Endothelial cell of umbilical vein (primary cell): ENCODE data around the gene SRGAP3.

Source experiments
- FOS ChIP-seq: IDR thresholded peaks from 2 replicates; pipeline ENCODE4 v1.6.1; 2011; ENCODE audit warnings: mild to moderate bottlenecking, low read length, moderate library complexity, borderline replicate concordance; ENCODE audit not compliant: insufficient read depth
- JUN ChIP-seq: IDR thresholded peaks from 2 replicates; pipeline ENCODE4 v1.6.1; 2011; ENCODE audit warnings: borderline replicate concordance, low read depth; ENCODE audit not compliant: insufficient read length, insufficient read depth
- MYC ChIP-seq: IDR thresholded peaks from one replicate; pipeline ENCODE4 v1.6.1; 2011; ENCODE audit warnings: mild to moderate bottlenecking, low read depth, low read length
- POLR2AphosphoS5 ChIP-seq: IDR thresholded peaks from 2 replicates; pipeline ENCODE4 v1.6.1; 2012; ENCODE audit warnings: low read depth, mild to moderate bottlenecking, control low read depth, low read length, moderate library complexity; ENCODE audit not compliant: insufficient read depth
- TF ChIP-seq, protein P1 (sequence below), 2 donors: IDR thresholded peaks; 1 replicate in 1 of 2; 2 replicates in 1 of 2; pipeline ENCODE4 v1.5.1; 2011; ENCODE audit warnings: low read length in 2 of 2, mild to moderate bottlenecking in 2 of 2, moderate library complexity in 2 of 2, control low read depth in 1 of 2, inconsistent platforms in 1 of 2, low read depth in 1 of 2; ENCODE audit not compliant: insufficient read depth in 1 of 2; ENCODE audit errors: extremely low read depth in 1 of 2
- TF ChIP-seq, protein P2 (sequence below): IDR thresholded peaks from 2 replicates; pipeline ENCODE4 v1.6.1; 2011; ENCODE audit not compliant: insufficient read depth, insufficient read length

DNA sequence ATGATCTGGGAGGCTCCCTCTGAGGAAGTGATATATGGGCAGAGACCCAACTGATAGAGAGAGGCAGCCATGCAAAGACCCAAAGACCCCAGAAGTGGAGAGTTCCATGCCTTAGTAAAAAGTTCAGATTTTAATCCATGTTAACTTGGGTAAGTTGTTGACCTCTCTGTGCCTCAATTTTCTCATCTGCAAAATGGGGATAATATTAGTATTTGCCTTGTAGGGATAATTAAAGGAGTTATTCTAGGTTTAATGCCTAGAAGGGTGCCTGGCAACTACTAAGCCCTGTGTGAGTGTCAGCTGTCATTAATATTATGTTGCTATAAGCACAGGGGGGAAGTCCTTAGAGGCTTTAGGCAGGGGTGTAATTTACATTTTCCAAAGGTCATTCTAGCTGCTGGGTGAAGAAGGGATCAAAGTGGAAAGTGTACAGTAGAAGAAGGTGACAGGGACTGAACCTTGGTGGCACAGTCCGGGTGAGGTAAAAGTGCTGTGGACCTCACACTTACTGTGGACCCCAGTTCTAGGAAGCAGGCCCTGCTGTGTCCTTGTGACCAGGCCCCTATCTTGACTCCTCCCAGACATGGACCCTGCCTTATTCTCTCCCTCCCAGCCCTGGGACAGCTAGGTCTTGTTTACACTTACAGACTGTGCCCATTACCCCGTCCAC is 283.2 kb downstream of the SRGAP3 start:
- TF ChIP-seq POLR2AphosphoS5 = no peak
- TF ChIP-seq, protein P1, sequence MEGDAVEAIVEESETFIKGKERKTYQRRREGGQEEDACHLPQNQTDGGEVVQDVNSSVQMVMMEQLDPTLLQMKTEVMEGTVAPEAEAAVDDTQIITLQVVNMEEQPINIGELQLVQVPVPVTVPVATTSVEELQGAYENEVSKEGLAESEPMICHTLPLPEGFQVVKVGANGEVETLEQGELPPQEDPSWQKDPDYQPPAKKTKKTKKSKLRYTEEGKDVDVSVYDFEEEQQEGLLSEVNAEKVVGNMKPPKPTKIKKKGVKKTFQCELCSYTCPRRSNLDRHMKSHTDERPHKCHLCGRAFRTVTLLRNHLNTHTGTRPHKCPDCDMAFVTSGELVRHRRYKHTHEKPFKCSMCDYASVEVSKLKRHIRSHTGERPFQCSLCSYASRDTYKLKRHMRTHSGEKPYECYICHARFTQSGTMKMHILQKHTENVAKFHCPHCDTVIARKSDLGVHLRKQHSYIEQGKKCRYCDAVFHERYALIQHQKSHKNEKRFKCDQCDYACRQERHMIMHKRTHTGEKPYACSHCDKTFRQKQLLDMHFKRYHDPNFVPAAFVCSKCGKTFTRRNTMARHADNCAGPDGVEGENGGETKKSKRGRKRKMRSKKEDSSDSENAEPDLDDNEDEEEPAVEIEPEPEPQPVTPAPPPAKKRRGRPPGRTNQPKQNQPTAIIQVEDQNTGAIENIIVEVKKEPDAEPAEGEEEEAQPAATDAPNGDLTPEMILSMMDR (IDR thresholded peaks at IDR 0.05; ENCODE audit: extremely low read depth in 1 of 2, insufficient read depth in 1 of 2, low read depth in 1 of 2, low read length in 2 of 2) = no peak
- TF ChIP-seq, protein P2, sequence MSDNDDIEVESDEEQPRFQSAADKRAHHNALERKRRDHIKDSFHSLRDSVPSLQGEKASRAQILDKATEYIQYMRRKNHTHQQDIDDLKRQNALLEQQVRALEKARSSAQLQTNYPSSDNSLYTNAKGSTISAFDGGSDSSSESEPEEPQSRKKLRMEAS = no peak
- no peak for TF ChIP-seq FOS
- no peak for TF ChIP-seq JUN
- no peak for TF ChIP-seq MYC
